Measurements from ENCODE around the gene EXOC6B.

DNA sequence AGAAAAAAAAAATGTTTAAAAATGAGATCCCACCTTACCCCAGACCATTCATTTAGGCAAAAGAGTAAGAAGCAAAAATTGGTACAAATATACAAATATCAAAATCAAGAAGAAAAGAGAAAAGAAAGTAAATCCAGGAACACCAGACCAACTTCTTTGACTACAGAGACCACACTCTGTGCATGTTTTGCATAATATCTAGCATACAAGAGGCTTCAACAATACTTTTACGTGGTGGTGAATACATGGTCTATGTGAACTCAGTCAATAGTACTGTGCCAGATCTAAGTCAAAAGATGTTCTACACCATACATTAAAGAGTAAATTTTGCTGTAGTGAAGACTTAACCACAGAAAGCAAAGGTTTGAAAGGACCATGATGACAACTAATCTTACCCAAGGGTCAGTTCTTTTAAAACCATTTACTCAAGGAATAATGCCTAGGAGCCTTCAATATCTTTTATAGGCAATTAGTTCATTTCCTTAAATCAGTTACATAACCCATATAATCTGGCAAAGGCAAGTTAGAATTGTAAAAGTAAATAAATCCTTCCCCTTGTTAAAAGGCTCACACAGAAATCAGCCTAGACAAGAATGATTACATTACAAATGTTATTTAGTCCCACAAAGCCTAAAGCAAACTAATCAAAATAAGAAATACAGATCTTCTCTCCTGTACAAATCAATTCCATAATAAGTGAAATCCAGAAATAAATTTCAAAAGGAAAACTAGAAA, 115.2 kb downstream of the EXOC6B start:
- TF ChIP-seq ARHGAP35 (IDR thresholded peaks at IDR 0.05; ENCODE audit: partially characterized antibody) = no peak
- TF ChIP-seq WHSC1 (IDR thresholded peaks at IDR 0.05; ENCODE audit: low read length) = no peak
- TF ChIP-seq, protein P1, sequence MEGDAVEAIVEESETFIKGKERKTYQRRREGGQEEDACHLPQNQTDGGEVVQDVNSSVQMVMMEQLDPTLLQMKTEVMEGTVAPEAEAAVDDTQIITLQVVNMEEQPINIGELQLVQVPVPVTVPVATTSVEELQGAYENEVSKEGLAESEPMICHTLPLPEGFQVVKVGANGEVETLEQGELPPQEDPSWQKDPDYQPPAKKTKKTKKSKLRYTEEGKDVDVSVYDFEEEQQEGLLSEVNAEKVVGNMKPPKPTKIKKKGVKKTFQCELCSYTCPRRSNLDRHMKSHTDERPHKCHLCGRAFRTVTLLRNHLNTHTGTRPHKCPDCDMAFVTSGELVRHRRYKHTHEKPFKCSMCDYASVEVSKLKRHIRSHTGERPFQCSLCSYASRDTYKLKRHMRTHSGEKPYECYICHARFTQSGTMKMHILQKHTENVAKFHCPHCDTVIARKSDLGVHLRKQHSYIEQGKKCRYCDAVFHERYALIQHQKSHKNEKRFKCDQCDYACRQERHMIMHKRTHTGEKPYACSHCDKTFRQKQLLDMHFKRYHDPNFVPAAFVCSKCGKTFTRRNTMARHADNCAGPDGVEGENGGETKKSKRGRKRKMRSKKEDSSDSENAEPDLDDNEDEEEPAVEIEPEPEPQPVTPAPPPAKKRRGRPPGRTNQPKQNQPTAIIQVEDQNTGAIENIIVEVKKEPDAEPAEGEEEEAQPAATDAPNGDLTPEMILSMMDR (IDR thresholded peaks at IDR 0.05 in 2 of 3, conservative IDR thresholded peaks at IDR 0.05 in 1 of 3; ENCODE audit: insufficient read depth in 2 of 3, low read depth in 1 of 3, low read length in 3 of 3) = no peak
- TF ChIP-seq POLR2AphosphoS5 (IDR thresholded peaks at IDR 0.05; ENCODE audit: control insufficient read depth, insufficient read depth, low read depth, low read length) = no peak
- TF ChIP-seq, protein P2, sequence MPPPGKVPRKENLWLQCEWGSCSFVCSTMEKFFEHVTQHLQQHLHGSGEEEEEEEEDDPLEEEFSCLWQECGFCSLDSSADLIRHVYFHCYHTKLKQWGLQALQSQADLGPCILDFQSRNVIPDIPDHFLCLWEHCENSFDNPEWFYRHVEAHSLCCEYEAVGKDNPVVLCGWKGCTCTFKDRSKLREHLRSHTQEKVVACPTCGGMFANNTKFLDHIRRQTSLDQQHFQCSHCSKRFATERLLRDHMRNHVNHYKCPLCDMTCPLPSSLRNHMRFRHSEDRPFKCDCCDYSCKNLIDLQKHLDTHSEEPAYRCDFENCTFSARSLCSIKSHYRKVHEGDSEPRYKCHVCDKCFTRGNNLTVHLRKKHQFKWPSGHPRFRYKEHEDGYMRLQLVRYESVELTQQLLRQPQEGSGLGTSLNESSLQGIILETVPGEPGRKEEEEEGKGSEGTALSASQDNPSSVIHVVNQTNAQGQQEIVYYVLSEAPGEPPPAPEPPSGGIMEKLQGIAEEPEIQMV (tag; conservative IDR thresholded peaks at IDR 0.05; ENCODE audit: low read depth) = no peak

Data from K562 (cell line).